Memory B cell (primary cell): ENCODE results near the gene CHCHD10.
A peak's percentile ranks its signal among the peaks of the same experiment; 100 is the strongest.

Experiments used
- ATAC-seq: fragments of 150-1000 bp; cut with Tn5 transposase; 2 replicates; pipeline ENCODE4 v1.10.0; 2021; ENCODE audit warnings: low read depth, mild to moderate bottlenecking, moderate library complexity
- DNase-seq, 2 donors: peaks; one replicate each; pipeline ENCODE4 v3.0.0; 2022; ENCODE audit warnings: low spot score in 2 of 2
- H3K27ac Mint-ChIP-seq: one replicate; pipeline ENCODE4 v1.8.0; 2022; ENCODE audit warnings: mild to moderate bottlenecking, moderate library complexity, mixed read lengths
- H3K27me3 Mint-ChIP-seq: one replicate; pipeline ENCODE4 v1.8.0; 2022; ENCODE audit warnings: mixed read lengths
- H3K36me3 Mint-ChIP-seq: one replicate; pipeline ENCODE4 v1.8.0; 2022; ENCODE audit warnings: mild to moderate bottlenecking, mixed read lengths
- H3K4me1 Mint-ChIP-seq: one replicate; pipeline ENCODE4 v1.8.0; 2022; ENCODE audit warnings: mixed read lengths
- H3K4me3 Mint-ChIP-seq: one replicate; pipeline ENCODE4 v1.8.0; 2022; ENCODE audit warnings: mild to moderate bottlenecking, moderate library complexity, mixed read lengths
- H3K9me3 Mint-ChIP-seq: one replicate; pipeline ENCODE4 v1.8.0; 2022; ENCODE audit warnings: mixed read lengths

CHCHD10 gene

GRCh38 chr22:23782252-23782651 lies 14.5 kb upstream of the CHCHD10 start:
- Mint-ChIP-seq H3K27ac (no peak overlapping the region), H3K9me3 (no peaks in the 10 kb centered on the region), H3K36me3 (peaks cover 5% of the 10 kb centered on the region), H3K4me1 (peaks cover 4% of the 10 kb centered on the region), H3K27me3 (no peaks in the 10 kb centered on the region), H3K4me3 (no peak overlapping the region)
- DNase-seq (no peak), ATAC-seq (no peak)

GRCh38 chr22:23781511-23782183 lies 13.9 kb upstream of the CHCHD10 start:
- Mint-ChIP-seq H3K27ac (no peak overlapping the region), H3K4me1 (peaks cover 3% of the 10 kb centered on the region), H3K27me3 (no peaks in the 10 kb centered on the region), H3K36me3 (peaks cover 5% of the 10 kb centered on the region), H3K4me3 (no peak overlapping the region), H3K9me3 (no peaks in the 10 kb centered on the region)
- DNase-seq (no peak), ATAC-seq (no peak)

GRCh38 chr22:23781065-23781464 lies 13.3 kb upstream of the CHCHD10 start:
- no peaks in the 10 kb centered on the region for H3K27me3 Mint-ChIP-seq
- H3K27ac Mint-ChIP-seq: no peak overlapping the region
- DNase-seq (no peak), ATAC-seq (no peak)
- H3K36me3 Mint-ChIP-seq: peaks cover 5% of the 10 kb centered on the region
- H3K4me1 Mint-ChIP-seq: peaks cover 3% of the 10 kb centered on the region
- H3K9me3 Mint-ChIP-seq: no peaks in the 10 kb centered on the region
- no peak overlapping the region for H3K4me3 Mint-ChIP-seq

- Mint-ChIP-seq H3K9me3 (no peaks in the 10 kb centered on the region), H3K4me3 (no peak overlapping the region)
- no peak for DNase-seq
Measured at GRCh38 chr22:23780146-23780748, 12.5 kb upstream of the CHCHD10 start.

GRCh38 chr22:23779731-23780130 lies 12.0 kb upstream of the CHCHD10 start:
- no peak overlapping the region for H3K4me3 Mint-ChIP-seq

More at GRCh38 chr22:23780146-23780748, 12.5 kb upstream of the CHCHD10 start:
- Mint-ChIP-seq H3K27me3 (no peaks in the 10 kb centered on the region), H3K36me3 (peaks cover 5% of the 10 kb centered on the region), H3K27ac (no peak overlapping the region), H3K4me1 (peaks cover 7% of the 10 kb centered on the region)
- no peak for ATAC-seq

GRCh38 chr22:23779083-23779482 lies 11.3 kb upstream of the CHCHD10 start:
- peaks cover 5% of the 10 kb centered on the region for H3K36me3 Mint-ChIP-seq
- no peak overlapping the region for H3K27ac Mint-ChIP-seq
- no peaks in the 10 kb centered on the region for H3K27me3 Mint-ChIP-seq
- peaks cover 5% of the 10 kb centered on the region for H3K4me1 Mint-ChIP-seq
- H3K4me3 Mint-ChIP-seq: no peak overlapping the region
- H3K9me3 Mint-ChIP-seq: no peaks in the 10 kb centered on the region
- DNase-seq (no peak), ATAC-seq (no peak)

More at GRCh38 chr22:23779731-23780130, 12.0 kb upstream of the CHCHD10 start:
- no peak for ATAC-seq
- H3K27me3 Mint-ChIP-seq: no peaks in the 10 kb centered on the region
- peaks cover 5% of the 10 kb centered on the region for H3K36me3 Mint-ChIP-seq
- no peaks in the 10 kb centered on the region for H3K9me3 Mint-ChIP-seq
- H3K4me1 Mint-ChIP-seq: peaks cover 7% of the 10 kb centered on the region
- DNase-seq: no peak
- H3K27ac Mint-ChIP-seq: no peak overlapping the region

- H3K4me3 Mint-ChIP-seq: no peak overlapping the region
Measured at GRCh38 chr22:23778577-23778900, 10.8 kb upstream of the CHCHD10 start.

GRCh38 chr22:23777776-23778576 lies 10.2 kb upstream of the CHCHD10 start:
- ATAC-seq: no peak
- Mint-ChIP-seq H3K4me3 (no peak overlapping the region), H3K27ac (no peak overlapping the region)

More at GRCh38 chr22:23778577-23778900, 10.8 kb upstream of the CHCHD10 start:
- ATAC-seq (no peak), DNase-seq (no peak)
- no peak overlapping the region for H3K27ac Mint-ChIP-seq
- no peaks in the 10 kb centered on the region for H3K27me3 Mint-ChIP-seq
- peaks cover 5% of the 10 kb centered on the region for H3K36me3 Mint-ChIP-seq
- no peaks in the 10 kb centered on the region for H3K9me3 Mint-ChIP-seq
- peaks cover 5% of the 10 kb centered on the region for H3K4me1 Mint-ChIP-seq

GRCh38 chr22:23775779-23776375 lies 8.1 kb upstream of the CHCHD10 start:
- Mint-ChIP-seq H3K9me3 (no peaks in the 10 kb centered on the region), H3K27me3 (no peaks in the 10 kb centered on the region), H3K36me3 (peaks cover 3% of the 10 kb centered on the region), H3K4me3 (no peak overlapping the region), H3K27ac (peak overlapping the region; percentile 31), H3K4me1 (peaks cover 20% of the 10 kb centered on the region)
- no peak for ATAC-seq
- DNase-seq: no peak

More at GRCh38 chr22:23777776-23778576, 10.2 kb upstream of the CHCHD10 start:
- no peak for DNase-seq
- H3K27me3 Mint-ChIP-seq: no peaks in the 10 kb centered on the region
- no peaks in the 10 kb centered on the region for H3K9me3 Mint-ChIP-seq
- H3K36me3 Mint-ChIP-seq: peaks cover 5% of the 10 kb centered on the region
- H3K4me1 Mint-ChIP-seq: peaks cover 11% of the 10 kb centered on the region

GRCh38 chr22:23774922-23775436 lies 7.2 kb upstream of the CHCHD10 start:
- Mint-ChIP-seq H3K36me3 (peaks cover 3% of the 10 kb centered on the region), H3K27ac (no peak overlapping the region), H3K9me3 (no peaks in the 10 kb centered on the region), H3K4me3 (no peak overlapping the region), H3K27me3 (no peaks in the 10 kb centered on the region), H3K4me1 (peaks cover 20% of the 10 kb centered on the region)
- DNase-seq (no peak), ATAC-seq (no peak)

GRCh38 chr22:23774114-23774921 lies 6.5 kb upstream of the CHCHD10 start:
- H3K4me1 Mint-ChIP-seq: peaks cover 23% of the 10 kb centered on the region
- H3K36me3 Mint-ChIP-seq: no peaks in the 10 kb centered on the region
- H3K4me3 Mint-ChIP-seq: no peak overlapping the region
- H3K9me3 Mint-ChIP-seq: no peaks in the 10 kb centered on the region
- no peak for DNase-seq
- ATAC-seq: no peak
- no peak overlapping the region for H3K27ac Mint-ChIP-seq
- no peaks in the 10 kb centered on the region for H3K27me3 Mint-ChIP-seq

- ATAC-seq (no peak), DNase-seq (no peak)
- Mint-ChIP-seq H3K9me3 (no peaks in the 10 kb centered on the region), H3K36me3 (no peaks in the 10 kb centered on the region), H3K4me3 (peak overlapping the region; percentile 67), H3K4me1 (peaks cover 26% of the 10 kb centered on the region), H3K27ac (no peak overlapping the region), H3K27me3 (no peaks in the 10 kb centered on the region)
Measured at GRCh38 chr22:23773483-23774113, 5.8 kb upstream of the CHCHD10 start.
